ENCODE data around the gene ENDOV. TPM values are rescaled to one million over a fixed set of nuclear protein-coding genes. Genes with fewer than 3 reads are reported as not detected.
"Not testable (repeated sequence)": the region's sequence is repeated elsewhere in the genome, so short reads cannot be mapped to it uniquely, and the experiment has no call there.

ENDOV gene
- total RNA-seq, 1 donor from 2014 or later: 9.1 TPM

- intact Hi-C loops (cut with micrococcal nuclease): no loop called here
- DNase-seq: no peak
- ATAC-seq: no peak
These were observed 5.3 kb upstream of the ENDOV start for GRCh38 chr17:80409626-80410025.

GRCh38 chr17:80410441-80411087 is 4.4 kb upstream of the ENDOV start:
- intact Hi-C loops (cut with micrococcal nuclease); DNase-seq; ATAC-seq: not testable (repeated sequence)

GRCh38 chr17:80413771-80414507 is 1.0 kb upstream of the ENDOV start:
- intact Hi-C loops (cut with micrococcal nuclease): no loop called here
- ATAC-seq: no peak
- no peak for DNase-seq

GRCh38 chr17:80414508-80414802 is 512 bp upstream of the ENDOV start:
- intact Hi-C loops (cut with micrococcal nuclease): no loop called here
- ATAC-seq (no peak), DNase-seq (no peak)

- DNase-seq: no peak
- peak; percentile 26 for ATAC-seq
- intact Hi-C loops (cut with micrococcal nuclease): no loop called here
These were observed 715 bp downstream of the ENDOV start for GRCh38 chr17:80415626-80416137.

GRCh38 chr17:80416260-80416939 is 1.4 kb downstream of the ENDOV start:
- no peak for ATAC-seq
- DNase-seq: no peak
- intact Hi-C loops (cut with micrococcal nuclease): no loop called here

- intact Hi-C loops (cut with micrococcal nuclease): no loop called here
- ATAC-seq (no peak), DNase-seq (no peak)
These were observed 1.9 kb downstream of the ENDOV start for GRCh38 chr17:80416940-80417293.

- no peak for ATAC-seq
- DNase-seq: no peak
- intact Hi-C loops (cut with micrococcal nuclease): no loop called here
These were observed 3.6 kb downstream of the ENDOV start for GRCh38 chr17:80418589-80418988.

- no peak for DNase-seq
- intact Hi-C loops (cut with micrococcal nuclease): no loop called here
- ATAC-seq: no peak
These were observed 4.3 kb downstream of the ENDOV start for GRCh38 chr17:80419255-80419654.

GRCh38 chr17:80421381-80422090 is 6.6 kb downstream of the ENDOV start:
- intact Hi-C loops (cut with micrococcal nuclease): no loop called here
- DNase-seq (no peak), ATAC-seq (no peak)

- ATAC-seq: no peak
- no peak for DNase-seq
- intact Hi-C loops (cut with micrococcal nuclease): no loop called here
These were observed 7.3 kb downstream of the ENDOV start for GRCh38 chr17:80422276-80422675.

GRCh38 chr17:80422981-80423380 is 8.0 kb downstream of the ENDOV start:
- intact Hi-C loops (cut with micrococcal nuclease): no loop called here
- peak; percentile 34 for ATAC-seq
- DNase-seq: peak; percentile 54

GRCh38 chr17:80423536-80424225 is 8.7 kb downstream of the ENDOV start:
- DNase-seq (no peak), ATAC-seq (no peak)
- intact Hi-C loops (cut with micrococcal nuclease): no loop called here

GRCh38 chr17:80424261-80424660 is 9.3 kb downstream of the ENDOV start:
- intact Hi-C loops (cut with micrococcal nuclease): no loop called here
- DNase-seq (no peak), ATAC-seq (no peak)

- ATAC-seq (no peak), DNase-seq (no peak)
- intact Hi-C loops (cut with micrococcal nuclease): loop anchor here (5.0 kb wide), 1 partner anchor 552 kb away; no protein-coding TSS in a partner anchor
These were observed 10.2 kb downstream of the ENDOV start for GRCh38 chr17:80424878-80425765.

GRCh38 chr17:80425835-80426426 is 11.0 kb downstream of the ENDOV start:
- intact Hi-C loops (cut with micrococcal nuclease): loop anchor here (5.0 kb wide), 1 partner anchor 551 kb away; no protein-coding TSS in a partner anchor
- DNase-seq (no peak), ATAC-seq (no peak)

GRCh38 chr17:80426671-80427326 is 11.8 kb downstream of the ENDOV start:
- ATAC-seq (peak; percentile 86), DNase-seq (peak; percentile 84)
- intact Hi-C loops (cut with micrococcal nuclease): loop anchor here (5.0 kb wide), 1 partner anchor 551 kb away; no protein-coding TSS in a partner anchor

All from left ventricle myocardium superior (tissue), 1 donor.